GM10248 (cell line): ENCODE results near the gene PARVG.
"Not testable (repeated sequence)": the region's sequence is repeated elsewhere in the genome, so short reads cannot be mapped to it uniquely, and the experiment has no call there.

Source experiments
- CTCF ChIA-PET: fragments of 300-600 bp; sonication (Branson Sonifier 250); formaldehyde crosslinking; extraction: SDS; loops from one replicate; lab custom pipeline; 2021; ENCODE audit warnings: antibody characterized with exemption; lab: Yijun Ruan, JAX
- POLR2A ChIA-PET: fragments of 350-650 bp; sonication (Branson Sonifier 250); formaldehyde crosslinking; extraction: SDS; loops from one replicate; lab custom pipeline; 2020; ENCODE audit warnings: antibody characterized with exemption; lab: Yijun Ruan, JAX
- DNase-seq: peaks from one replicate; pipeline ENCODE4 v3.0.0; 2012; ENCODE audit errors: extremely low spot score
- TF ChIP-seq, protein P1 (sequence below): IDR thresholded peaks from 2 replicates; pipeline ENCODE4 v1.5.1; 2012; ENCODE audit warnings: mild to moderate bottlenecking, low read depth; ENCODE audit errors: extremely low read depth, missing control alignments, control extremely low read depth

Gene PARVG

DNA sequence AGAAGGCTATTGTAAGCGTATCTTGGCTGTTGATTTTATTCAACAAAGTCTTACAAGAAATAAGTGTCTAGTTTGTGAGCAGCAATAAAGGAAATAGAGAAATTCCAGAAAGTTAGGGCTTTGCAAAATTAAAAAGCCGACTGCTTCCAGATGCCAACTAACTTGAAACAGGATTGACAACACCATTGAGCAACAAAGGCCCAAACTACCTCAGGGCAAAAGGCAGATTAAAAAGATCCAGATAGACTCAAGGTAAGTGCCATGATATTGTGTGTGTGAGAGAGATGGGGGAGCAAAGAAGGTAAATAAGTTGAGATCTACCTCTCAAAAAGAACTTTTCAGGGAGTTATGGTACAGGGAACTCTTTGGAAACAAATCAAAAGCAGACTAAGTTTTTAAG lies 49.1 kb downstream of the PARVG start:
- CTCF ChIA-PET, result no interaction called here
- TF ChIP-seq, protein P1, sequence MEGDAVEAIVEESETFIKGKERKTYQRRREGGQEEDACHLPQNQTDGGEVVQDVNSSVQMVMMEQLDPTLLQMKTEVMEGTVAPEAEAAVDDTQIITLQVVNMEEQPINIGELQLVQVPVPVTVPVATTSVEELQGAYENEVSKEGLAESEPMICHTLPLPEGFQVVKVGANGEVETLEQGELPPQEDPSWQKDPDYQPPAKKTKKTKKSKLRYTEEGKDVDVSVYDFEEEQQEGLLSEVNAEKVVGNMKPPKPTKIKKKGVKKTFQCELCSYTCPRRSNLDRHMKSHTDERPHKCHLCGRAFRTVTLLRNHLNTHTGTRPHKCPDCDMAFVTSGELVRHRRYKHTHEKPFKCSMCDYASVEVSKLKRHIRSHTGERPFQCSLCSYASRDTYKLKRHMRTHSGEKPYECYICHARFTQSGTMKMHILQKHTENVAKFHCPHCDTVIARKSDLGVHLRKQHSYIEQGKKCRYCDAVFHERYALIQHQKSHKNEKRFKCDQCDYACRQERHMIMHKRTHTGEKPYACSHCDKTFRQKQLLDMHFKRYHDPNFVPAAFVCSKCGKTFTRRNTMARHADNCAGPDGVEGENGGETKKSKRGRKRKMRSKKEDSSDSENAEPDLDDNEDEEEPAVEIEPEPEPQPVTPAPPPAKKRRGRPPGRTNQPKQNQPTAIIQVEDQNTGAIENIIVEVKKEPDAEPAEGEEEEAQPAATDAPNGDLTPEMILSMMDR, result no peak
- no peak for DNase-seq
- POLR2A ChIA-PET, result no interaction called here

DNA sequence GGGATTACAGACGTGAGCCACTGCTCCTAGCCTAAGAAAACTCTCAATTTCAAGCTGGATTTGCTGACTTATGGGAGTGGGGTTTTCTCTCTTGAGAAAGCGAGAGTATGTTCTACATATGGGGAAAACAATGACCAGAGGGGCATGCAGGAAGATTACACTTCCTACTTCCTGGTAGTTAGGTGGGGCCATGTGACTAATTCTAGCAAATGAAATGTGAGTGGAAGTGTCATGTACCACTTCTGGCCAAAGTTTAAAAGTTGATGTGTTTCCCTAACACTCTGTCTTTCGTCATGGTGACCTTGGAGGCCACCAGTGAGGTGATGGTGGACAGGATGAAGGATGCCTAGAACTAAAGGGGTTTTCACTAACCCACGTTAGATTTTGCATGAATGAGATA lies 50.5 kb downstream of the PARVG start:
- CTCF ChIA-PET, result no interaction called here
- TF ChIP-seq, protein P1, result no peak
- POLR2A ChIA-PET, result no interaction called here
- no peak for DNase-seq

DNA sequence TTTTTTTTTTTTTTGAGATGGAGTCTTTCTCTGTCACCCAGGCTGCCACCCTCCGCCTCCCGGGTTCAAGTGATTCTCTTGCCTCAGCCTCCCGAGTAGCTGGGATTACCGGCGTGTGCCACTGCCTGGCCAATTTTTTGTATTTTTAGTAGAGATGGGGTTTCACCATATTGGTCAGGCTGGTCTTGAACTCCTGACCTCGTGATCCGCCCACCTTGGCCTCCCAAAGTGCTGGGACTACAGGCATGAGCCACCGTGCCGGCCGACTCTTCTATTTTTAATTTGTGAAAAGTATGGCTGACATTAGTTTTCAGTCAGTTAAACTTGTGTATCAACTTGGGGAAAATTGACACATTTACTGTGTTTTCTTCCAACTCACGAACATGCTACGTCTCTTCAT lies 53.6 kb downstream of the PARVG start:
- POLR2A ChIA-PET, CTCF ChIA-PET, DNase-seq: not testable (repeated sequence)

DNA sequence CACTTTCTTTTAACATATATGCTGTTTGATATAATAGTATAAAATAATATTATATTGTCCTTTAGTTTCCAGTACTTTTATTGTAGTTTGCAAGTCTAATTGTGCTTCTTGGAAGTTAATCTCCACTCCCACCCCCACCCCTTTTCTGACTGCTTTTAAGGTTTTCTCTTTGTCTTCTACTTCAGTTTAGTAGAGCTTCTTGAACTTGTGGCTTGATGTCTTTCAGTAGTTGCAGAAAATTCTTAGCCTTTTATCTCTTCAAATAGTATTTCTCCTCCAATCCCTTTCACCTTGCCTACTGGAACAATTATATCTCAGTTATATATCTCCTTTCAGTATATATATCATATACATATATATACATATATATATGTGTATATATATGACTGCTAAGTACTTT lies 56.6 kb downstream of the PARVG start:
- ChIA-PET CTCF (no interaction called here), POLR2A (no interaction called here)
- no peak for DNase-seq
- TF ChIP-seq, protein P1, result no peak

DNA sequence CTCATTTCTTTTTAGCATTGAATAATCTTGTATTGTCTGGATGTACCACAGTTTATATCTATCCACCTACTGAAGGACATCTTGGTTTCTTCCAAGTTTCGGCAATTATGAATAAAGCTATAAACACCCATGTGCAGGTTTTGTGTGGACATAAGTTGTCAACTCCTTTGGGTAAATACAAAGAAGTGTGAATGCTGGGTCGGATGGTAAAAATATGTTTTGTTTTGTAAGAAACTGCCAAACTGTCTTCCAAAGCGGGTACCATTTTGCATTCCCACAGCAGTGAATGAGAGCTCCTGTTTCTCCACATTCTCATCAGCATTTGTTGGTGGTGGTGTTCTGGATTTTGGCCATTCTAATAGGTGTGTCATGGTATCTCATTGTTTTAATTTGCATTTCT lies 60.4 kb downstream of the PARVG start:
- CTCF ChIA-PET, POLR2A ChIA-PET, DNase-seq: not testable (repeated sequence)

DNA sequence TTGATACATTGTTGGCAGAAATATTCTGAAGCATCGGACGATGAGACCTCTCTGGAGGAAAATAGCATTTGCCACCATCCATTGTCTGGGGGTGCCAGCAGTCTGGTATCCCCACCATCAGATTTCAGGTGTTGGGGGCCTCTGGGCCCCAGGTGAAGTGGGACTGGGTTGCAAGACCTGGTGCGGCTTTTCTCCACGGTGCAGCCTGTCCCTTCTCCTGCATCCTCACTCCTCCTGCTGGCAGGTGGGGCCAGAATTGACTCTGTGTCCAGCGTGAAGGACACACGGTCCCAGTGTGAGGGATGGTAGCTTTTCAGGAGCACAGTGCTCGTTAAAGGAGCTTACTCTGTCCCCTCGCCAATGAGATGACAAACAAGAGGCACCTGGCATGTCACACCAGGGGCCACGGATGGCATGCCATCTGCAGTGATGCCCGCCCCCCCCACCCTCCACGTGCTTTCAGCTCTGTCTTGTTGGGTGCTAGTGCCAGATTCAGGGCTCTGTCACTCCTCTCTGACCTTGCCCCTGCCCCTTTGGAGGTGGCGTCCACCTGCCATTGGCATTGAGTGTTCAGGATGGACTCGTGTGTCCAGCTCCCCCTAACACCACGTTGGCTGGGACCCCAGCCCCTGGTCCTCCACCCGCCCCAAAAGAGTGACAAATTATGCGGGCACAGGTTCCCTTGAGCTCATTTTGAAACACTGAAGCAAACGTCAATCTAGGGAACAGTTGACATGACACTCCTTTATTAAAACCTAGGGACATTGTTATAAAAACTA lies 62.4 kb downstream of the PARVG start:
- TF ChIP-seq, protein P1, result no peak
- ChIA-PET POLR2A (no interaction called here), CTCF (no interaction called here)
- DNase-seq, result no peak

DNA sequence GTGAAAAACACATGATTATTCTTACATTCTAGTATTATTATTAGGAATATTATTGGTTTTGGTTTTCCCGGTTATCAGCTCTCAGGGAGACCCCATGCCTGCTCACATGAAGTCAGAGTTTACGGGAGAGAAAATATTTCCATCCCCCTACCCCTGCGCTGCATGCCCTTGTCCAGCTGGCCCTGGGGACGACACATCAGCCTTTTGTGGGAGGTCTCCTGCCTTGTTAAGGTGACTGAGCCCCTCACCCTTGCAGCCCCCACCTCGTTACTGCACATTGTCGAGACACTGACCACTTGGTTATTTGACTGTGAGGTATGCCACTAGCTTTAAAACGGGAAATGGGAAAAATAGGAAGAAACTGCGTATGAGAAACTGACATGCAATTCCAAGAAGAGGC lies 63.0 kb downstream of the PARVG start:
- TF ChIP-seq, protein P1, result no peak
- POLR2A ChIA-PET, result no interaction called here
- CTCF ChIA-PET, result no interaction called here

More for the DNA sequence above, 63.0 kb downstream of the PARVG start:
- DNase-seq, result no peak
